Stimulated activated CD4-positive, alpha-beta T cell treated with anti-CD3 and anti-CD28 coated beads, TNF-alpha, amount 100 ng/mL, for 1 hour (primary cell): ENCODE measurements around the gene SPEF1.
"Not testable (repeated sequence)": the region's sequence is repeated elsewhere in the genome, so short reads cannot be mapped to it uniquely, and the experiment has no call there.

ENCODE experiments used
- DNase-seq, 3 donors: peaks; one replicate each; pipeline ENCODE4 v3.0.0-alpha.2; 2020; ENCODE audit warnings: low read depth in 3 of 3, low spot score in 1 of 3

Gene SPEF1

GRCh38 chr20:3781153-3781910, at the start of gene SPEF1:
Gene SPEF1 (minus strand): TSS chr20:3781448. CDS start chr20:3781287, 161 bp downstream.
- DNase-seq = no peak

DNA sequence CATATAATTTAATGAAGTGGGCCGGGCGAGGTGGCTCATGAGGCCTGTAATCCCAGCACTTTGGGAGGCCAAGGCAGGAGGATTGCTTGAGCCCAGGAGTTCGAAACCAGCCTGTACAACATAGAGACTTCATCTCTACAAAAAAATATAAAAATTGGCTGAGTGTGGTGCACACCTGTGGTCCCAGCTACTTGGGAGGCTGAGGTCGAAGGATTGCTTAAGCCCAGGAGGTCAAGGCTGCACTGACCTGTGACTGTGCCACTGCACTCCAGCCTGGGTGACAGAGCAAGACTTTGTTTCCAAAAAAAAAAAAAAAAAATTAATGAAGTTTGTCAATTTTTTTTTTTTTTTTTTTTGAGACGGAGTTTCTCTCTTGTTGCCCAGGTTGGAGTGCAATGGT, 48.6 kb upstream of the SPEF1 start:
- DNase-seq = not testable (repeated sequence)

DNA sequence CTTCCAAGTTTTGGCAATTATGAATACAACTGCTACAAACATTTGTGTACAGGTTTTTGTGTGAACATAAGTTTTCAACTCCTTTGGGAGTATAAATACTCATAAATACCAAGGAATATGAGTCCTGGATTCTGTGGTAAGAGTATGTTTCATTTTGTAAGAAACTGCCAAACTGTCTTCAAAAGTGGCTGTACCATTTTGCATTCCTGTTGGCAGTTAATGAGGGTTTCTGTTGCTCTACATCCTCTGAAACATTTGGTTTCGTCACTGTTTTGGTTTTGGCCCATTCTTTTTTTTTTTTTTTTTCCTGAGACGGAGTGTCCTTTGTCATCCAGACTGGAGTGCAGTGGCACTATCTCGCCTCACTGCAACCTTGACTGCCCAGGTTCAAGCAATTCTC, 47.5 kb upstream of the SPEF1 start:
- no peak for DNase-seq

DNA sequence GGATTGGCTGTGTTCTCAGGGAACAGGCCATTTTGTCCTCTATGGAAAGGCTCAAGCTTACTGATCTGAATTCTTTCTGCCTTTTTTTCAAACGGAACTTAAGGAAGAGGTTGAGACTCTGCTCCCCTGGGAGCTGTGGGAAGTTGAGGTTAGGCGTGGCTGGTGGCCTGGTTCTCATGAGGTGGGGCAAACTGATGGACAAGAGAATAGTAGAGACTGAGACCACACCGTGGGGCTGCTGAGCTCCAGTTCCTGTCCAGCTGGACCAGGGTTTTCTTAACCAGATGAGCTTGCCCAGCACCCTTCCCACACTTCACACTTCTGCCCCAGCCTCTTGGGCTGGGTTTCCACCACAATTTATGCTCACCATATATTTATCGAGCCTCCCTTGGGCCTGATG, 45.2 kb upstream of the SPEF1 start:
- no peak for DNase-seq

GRCh38 chr20:3825526-3825925, 44.3 kb upstream of the SPEF1 start:
- no peak for DNase-seq

GRCh38 chr20:3823881-3824280, 42.6 kb upstream of the SPEF1 start:
- DNase-seq = no peak

- no peak for DNase-seq
Measured at GRCh38 chr20:3821996-3822395, 40.7 kb upstream of the SPEF1 start.

GRCh38 chr20:3820901-3821727, 39.9 kb upstream of the SPEF1 start:
- no peak for DNase-seq

DNA sequence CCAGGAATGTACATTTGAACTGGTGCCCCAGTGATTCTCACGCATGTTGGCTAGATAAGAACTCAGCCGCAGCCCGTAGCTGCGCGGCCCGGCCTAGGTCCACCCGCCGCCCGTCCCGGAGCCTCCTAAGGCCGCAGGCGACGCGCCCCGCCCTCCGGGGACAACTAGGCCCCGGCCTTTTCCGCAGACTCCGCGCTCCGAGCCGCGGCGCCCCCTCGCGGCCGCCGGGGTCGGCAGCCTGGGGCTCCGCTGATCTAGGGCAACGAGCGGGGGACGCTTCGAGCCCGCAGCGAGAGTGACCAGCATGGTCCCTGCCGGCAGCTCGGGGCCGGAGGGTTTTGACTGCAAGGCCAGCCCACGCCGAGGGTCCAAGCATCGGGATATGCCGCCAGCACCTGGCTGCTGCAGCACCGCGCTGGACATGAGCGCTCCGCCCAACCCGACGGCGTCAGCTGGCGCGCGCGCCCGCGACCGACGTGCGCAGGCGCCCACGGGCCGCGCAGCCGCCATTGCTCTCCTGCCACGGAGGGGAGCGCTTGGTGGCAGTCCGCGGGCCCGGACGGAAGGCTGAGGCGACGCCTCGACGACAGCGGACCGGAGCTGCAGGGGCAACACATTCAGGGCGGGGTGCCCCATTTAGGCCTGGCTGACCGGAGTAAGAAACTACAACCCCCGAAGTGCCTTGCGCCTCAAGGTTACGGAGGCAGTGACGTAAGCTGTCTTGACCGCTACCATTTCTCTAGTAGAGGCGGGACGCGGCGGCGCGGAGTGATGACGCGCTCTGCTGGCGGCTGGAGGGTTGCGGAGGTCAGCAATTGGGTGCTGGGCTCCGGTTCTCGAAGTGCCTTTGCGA, 39.0 kb upstream of the SPEF1 start, which contains the start of gene AP5S1:
Gene AP5S1 (plus strand): TSS at position 500 of the 853 bp plus-strand sequence. CDS start 1,571 bp downstream, outside the sequence.
- DNase-seq = peak; percentile 70 to 81 (median 71)

DNA sequence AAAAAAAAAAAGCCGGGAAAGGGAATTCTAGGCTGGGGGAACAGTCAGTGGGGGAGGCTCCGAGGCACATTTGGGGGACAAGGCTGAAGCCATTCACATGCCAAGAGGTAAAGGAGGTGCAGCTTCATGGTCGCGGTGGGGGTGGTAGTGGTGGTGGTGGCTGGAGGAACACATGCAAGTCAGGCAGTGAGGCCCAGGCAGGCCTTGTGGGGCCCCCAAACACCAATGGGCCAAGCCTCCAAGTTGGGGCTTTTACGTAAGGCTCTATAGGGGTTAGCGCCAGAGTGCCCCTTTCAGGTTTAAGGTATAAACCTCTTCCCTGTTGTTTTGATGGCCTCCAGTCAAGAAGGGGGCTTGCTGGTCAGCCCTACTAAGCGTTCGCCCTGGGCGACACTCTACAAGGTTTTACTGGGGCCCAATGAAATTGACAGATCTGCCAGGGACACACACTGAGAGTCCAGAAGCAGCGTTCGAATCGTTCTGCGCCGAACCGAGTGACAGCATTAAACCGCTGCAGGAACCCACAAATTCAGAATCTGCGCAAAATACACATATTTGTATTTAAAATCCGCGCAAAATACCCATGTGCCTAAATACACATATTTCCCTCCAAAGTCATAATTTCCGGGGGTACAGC, 38.3 kb upstream of the SPEF1 start:
- DNase-seq = no peak

DNA sequence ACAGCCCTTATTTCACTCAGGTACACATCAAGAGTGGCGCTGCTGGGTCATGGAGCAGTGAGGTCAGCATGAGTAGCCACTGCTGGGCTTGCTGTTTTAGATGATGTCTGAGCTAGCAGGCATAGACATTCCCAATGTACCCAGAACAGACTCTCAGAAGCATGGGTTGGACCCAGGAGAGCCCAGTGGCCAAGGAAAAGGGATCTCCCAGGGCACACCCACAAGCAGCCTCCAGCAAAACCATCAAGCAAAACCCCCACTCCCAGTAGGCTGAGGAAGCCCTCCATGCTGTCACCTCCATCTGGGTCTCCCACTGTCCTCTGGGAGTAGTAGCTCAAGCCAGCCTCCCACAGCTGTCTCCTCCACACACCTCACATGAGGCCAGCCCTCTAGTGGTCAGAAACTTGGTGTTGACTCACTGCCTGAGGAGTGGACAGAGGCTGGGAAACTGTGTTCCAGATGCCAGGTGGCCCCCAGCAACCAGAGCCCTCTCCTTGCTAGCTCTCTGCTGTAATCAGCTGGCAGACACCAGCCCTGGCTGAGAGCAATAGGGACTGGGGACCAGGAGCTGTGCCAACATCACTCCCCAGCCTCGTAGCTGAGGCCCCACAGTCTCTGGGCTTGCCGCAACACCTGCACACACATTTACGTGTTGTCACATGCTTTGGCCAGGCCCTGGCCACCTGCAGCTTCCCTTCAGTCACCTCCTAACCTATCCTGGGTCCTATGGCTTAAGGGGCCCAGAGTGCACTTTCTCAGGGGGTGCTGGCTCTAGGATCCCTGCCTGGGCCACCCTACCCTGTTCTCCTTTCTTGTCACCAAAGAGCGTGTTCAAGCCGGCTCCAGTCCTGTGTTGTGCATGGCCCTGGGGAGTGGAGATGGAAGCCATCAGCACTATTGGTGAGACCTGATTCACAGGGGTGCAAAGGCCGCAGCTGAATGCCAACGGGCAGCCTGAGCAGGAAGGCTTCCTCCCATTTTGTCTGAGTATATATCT, 37.2 kb upstream of the SPEF1 start:
- no peak for DNase-seq

DNA sequence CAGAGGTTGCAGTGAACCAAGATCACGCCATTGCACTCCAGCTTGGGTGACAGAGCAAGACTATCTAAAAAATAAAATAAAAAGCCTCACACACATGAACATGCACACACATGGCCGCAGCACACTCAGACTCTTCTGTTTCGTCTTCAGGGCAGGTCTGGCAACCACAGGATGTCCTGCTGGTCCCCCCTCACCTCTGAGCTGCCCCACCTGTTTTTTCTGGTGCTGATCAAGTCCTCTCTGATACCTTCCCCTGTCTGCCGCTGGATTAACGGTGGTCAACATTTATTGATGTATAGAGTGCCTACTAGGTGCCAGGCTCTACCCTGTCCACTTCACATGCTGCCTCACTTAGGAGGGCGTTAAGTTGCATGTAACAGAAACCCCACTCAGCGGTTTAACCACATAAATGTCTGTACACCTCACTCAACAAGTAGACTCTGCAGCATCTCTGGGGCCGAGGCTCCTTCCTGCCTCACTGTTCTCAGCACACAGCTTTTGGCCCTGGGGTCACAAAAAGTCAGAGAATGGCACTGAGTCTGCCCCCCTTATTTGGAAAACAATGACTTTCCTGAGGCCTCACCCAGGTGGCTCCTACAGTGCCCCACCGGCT, 34.6 kb upstream of the SPEF1 start:
- DNase-seq = no peak

- no peak for DNase-seq
Measured at GRCh38 chr20:3814928-3815495, 33.8 kb upstream of the SPEF1 start.

GRCh38 chr20:3813848-3814581, 32.8 kb upstream of the SPEF1 start:
- no peak for DNase-seq

DNA sequence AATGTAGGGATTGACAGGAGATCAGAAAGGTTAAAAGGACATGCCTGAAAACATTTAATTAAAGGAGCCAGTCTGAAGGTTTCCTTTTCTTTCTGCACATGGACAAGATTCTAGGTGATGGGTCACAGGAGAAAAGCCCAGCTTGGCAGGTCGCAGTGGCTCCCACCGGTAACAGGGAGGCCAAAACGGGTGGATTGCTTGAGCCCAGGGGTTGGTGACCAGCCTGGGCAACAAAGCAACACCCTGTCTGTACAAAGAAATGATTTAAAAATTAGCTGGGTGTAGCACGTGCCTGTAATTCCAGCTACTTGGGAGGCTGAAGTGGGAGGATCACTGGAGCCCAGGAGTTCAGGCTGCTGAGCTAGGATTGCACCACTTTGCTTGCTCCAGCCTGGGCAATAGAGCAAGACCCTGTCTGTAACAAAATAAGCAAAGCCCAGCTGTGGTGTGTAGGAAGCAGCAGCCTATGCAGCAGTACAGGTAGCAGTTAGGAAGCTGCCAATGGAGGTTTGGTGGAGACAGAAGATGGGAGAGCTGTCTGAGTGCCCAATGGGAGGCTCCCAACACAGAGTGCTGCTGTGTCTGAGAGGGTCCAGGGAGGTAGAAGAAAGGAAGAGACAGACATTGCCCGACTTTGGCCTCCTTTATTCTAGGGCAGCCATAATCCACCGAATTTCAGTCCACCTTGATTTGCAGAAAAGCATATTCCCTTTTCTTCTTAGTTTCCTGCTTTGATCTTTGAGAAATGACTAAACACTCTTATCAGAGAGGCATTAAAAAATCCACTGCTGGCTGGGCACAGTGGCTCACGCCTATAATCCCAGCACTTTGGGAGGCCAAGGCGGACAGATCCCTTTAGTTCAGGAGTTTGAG, 32.0 kb upstream of the SPEF1 start:
- no peak for DNase-seq

GRCh38 chr20:3812259-3812681, 31.0 kb upstream of the SPEF1 start:
- DNase-seq = no peak
